ENCODE data around the gene HEXD.

HEXD gene

GRCh38 chr17:82435103-82435502, 17.0 kb downstream of the HEXD start:
- peak; percentile 30 for DNase-seq (ENCODE audit: low read depth)
- TF ChIP-seq, protein P1, sequence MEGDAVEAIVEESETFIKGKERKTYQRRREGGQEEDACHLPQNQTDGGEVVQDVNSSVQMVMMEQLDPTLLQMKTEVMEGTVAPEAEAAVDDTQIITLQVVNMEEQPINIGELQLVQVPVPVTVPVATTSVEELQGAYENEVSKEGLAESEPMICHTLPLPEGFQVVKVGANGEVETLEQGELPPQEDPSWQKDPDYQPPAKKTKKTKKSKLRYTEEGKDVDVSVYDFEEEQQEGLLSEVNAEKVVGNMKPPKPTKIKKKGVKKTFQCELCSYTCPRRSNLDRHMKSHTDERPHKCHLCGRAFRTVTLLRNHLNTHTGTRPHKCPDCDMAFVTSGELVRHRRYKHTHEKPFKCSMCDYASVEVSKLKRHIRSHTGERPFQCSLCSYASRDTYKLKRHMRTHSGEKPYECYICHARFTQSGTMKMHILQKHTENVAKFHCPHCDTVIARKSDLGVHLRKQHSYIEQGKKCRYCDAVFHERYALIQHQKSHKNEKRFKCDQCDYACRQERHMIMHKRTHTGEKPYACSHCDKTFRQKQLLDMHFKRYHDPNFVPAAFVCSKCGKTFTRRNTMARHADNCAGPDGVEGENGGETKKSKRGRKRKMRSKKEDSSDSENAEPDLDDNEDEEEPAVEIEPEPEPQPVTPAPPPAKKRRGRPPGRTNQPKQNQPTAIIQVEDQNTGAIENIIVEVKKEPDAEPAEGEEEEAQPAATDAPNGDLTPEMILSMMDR (conservative IDR thresholded peaks at IDR 0.05; ENCODE audit: low read depth, low read length), result no peak
- no peak overlapping the region for H3K4me3 ChIP-seq (ENCODE audit: low read depth, low read length)

DNA sequence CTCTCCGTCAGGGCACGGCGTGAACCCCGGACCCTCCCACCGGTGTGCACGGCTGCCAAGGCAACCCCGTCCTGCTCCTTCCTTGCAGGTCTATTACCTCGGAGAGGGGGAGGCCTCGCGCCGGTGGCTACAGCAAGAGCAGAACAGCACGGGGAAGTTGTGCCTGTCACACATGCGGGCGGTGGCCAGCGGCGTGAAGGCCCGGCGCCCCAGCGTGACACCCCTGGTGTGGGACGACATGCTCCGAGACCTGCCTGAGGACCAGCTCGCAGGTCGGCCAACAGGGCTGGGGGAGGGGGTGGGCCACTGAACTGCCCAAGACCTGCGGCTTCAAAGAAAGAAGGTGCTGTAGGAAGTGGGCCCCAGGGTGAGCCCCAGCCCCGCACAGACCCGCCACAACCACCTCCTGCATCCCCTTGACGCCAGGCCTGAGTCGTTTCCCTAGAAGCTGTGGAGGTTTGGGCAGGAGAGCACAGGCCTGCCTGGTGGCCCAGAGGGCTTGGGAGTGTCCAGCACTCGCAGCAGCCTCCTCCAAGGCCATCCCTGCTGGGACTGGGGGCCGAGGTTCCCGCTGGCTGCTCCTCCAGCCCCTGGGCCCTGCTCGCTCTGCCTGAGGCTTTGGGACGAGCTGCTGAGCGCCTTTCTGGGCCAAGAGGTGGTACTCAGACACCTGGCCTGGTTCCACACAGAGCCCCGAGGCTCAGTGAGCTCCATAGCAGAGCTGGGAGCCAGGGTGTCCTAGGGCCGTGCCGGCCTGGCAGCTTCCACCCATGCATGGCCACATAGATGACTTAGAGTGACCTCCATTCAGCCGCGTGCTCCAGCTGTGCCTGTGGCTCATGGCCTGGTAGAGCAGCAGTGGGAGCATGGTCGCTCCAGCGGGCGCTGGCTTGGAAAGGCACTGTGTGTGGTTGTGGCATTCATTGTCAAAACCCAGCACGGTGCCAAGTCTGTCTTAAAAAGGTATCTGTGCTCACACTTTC, 17.7 kb downstream of the HEXD start:
- TF ChIP-seq, protein P1 (conservative IDR thresholded peaks at IDR 0.05; ENCODE audit: low read depth, low read length), result no peak
- no peak overlapping the region for H3K4me3 ChIP-seq (ENCODE audit: low read depth, low read length)
- DNase-seq (ENCODE audit: low read depth), result no peak

DNA sequence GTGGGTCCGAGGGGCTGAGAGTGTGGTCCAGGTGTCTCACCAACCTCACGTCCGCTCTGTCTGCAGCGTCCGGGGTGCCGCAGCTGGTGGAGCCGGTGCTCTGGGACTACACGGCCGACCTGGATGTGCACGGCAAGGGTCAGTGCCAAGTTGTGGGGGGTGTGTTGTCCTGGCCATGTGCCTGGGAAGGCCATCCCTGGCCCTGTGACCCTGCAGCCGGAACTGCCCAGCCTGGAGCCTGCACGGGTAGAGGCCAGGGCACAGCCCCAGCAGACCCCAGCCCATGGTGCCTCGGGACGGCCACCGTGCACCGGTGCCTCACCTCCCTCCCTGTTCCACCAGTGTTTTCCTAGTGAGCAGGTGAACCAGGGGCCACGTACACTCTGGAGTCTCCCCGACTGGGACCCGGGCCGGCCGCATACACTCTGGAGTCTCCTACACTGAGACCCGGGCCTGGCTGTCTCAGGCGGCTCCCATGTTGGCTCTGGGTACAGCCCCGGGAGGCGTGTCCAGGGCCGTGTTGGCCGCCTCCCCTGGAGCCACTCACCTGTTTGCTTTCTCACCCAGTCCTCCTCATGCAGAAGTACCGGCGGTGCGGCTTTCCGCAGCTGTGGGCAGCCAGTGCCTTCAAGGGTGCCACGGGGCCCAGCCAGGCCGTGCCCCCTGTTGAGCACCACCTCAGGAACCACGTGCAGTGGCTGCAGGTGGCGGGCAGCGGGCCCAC, 18.6 kb downstream of the HEXD start:
- DNase-seq (ENCODE audit: low read depth), result no peak
- no peak overlapping the region for H3K4me3 ChIP-seq (ENCODE audit: low read depth, low read length)
- TF ChIP-seq, protein P1 (conservative IDR thresholded peaks at IDR 0.05; ENCODE audit: low read depth, low read length), result no peak

DNA sequence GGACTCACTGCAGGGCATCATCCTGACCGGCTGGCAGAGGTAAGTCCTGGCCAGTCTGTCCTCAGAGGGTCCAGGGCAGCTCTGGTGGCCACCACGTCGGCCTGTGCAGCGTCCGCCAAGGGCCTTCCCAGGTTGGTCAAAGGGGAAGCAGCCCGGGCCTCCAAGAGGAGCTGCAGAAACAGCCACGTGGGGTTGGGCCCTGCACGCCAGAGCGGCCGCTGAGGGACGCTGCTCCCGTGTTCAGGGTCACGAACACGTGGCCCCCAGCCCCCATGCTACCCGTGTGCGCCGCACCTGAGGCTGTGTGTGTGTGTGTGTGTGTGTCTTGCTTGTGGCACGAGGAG, 19.1 kb downstream of the HEXD start:
- TF ChIP-seq, protein P1 (conservative IDR thresholded peaks at IDR 0.05; ENCODE audit: low read depth, low read length), result no peak
- no peak for DNase-seq (ENCODE audit: low read depth)
- H3K4me3 ChIP-seq (ENCODE audit: low read depth, low read length), result no peak overlapping the region

- TF ChIP-seq, protein P1 (conservative IDR thresholded peaks at IDR 0.05; ENCODE audit: low read depth, low read length), result no peak
- no peak overlapping the region for H3K4me3 ChIP-seq (ENCODE audit: low read depth, low read length)
- no peak for DNase-seq (ENCODE audit: low read depth)
Measured at GRCh38 chr17:82438401-82439193, 20.4 kb downstream of the HEXD start.

GRCh38 chr17:82439194-82439828, 21.2 kb downstream of the HEXD start:
- TF ChIP-seq, protein P1 (conservative IDR thresholded peaks at IDR 0.05; ENCODE audit: low read depth, low read length), result no peak

More at GRCh38 chr17:82439194-82439828, 21.2 kb downstream of the HEXD start:
- no peak overlapping the region for H3K4me3 ChIP-seq (ENCODE audit: low read depth, low read length)
- no peak for DNase-seq (ENCODE audit: low read depth)

All from choroid plexus epithelial cell (primary cell).